Kidney epithelial cell (primary cell): ENCODE measurements around the gene LRCH1. TPM values are rescaled to one million over a fixed set of nuclear protein-coding genes. Genes with fewer than 3 reads are reported as not detected.

ENCODE experiments used
- DNase-seq: peaks from one replicate; pipeline ENCODE4 v3.0.0-alpha.2; 2010; ENCODE audit warnings: low read depth
- H3K27me3 ChIP-seq: 2 replicates; pipeline ENCODE4 v1.6.0; 2011; ENCODE audit warnings: low read length; ENCODE audit not compliant: control insufficient read depth, insufficient read depth
- H3K36me3 ChIP-seq: 2 replicates; pipeline ENCODE4 v1.5.1; 2011; ENCODE audit warnings: low read length; ENCODE audit not compliant: control insufficient read depth, insufficient read depth
- H3K4me3 ChIP-seq: 2 replicates; pipeline ENCODE4 v1.5.1; 2011; ENCODE audit warnings: low read depth, mild to moderate bottlenecking, control low read depth, low read length
- CTCF ChIP-seq: IDR thresholded peaks from 2 replicates; pipeline ENCODE4 v1.5.1; 2011; ENCODE audit warnings: mild to moderate bottlenecking, moderate library complexity, low read length, control low read depth, inconsistent platforms; ENCODE audit not compliant: insufficient read depth, poor library complexity, severe bottlenecking
- total RNA-seq: library from RNA; depleted of rRNA; stranded (reverse); fragments of >200 nt; gene quantifications from 2 replicates; pipeline ENCODE4 v1.2.3, GENCODE V29; 2015

Gene LRCH1
- total RNA-seq, 1 donor from 2014 or later = 14.0 TPM

- TF ChIP-seq CTCF = peak; percentile 38
- Histone ChIP-seq H3K4me3 (no peak overlapping the region), H3K27me3 (no peaks in the 10 kb centered on the region), H3K36me3 (no peaks in the 10 kb centered on the region)
- no peak for DNase-seq
These were observed 50.2 kb downstream of the LRCH1 start for GRCh38 chr13:46603165-46603603.

- TF ChIP-seq CTCF = no peak
- no peak for DNase-seq
- Histone ChIP-seq H3K4me3 (no peak overlapping the region), H3K27me3 (no peaks in the 10 kb centered on the region), H3K36me3 (no peaks in the 10 kb centered on the region)
These were observed 51.4 kb downstream of the LRCH1 start for GRCh38 chr13:46604226-46604990.

GRCh38 chr13:46605076-46605824, 52.3 kb downstream of the LRCH1 start:
- TF ChIP-seq CTCF = no peak
- DNase-seq = no peak
- Histone ChIP-seq H3K36me3 (no peaks in the 10 kb centered on the region), H3K27me3 (no peaks in the 10 kb centered on the region), H3K4me3 (no peak overlapping the region)

- no peak for DNase-seq
- no peak overlapping the region for H3K4me3 ChIP-seq
- H3K36me3 ChIP-seq = no peaks in the 10 kb centered on the region
- no peaks in the 10 kb centered on the region for H3K27me3 ChIP-seq
- TF ChIP-seq CTCF = no peak
These were observed 53.0 kb downstream of the LRCH1 start for GRCh38 chr13:46605825-46606554.

GRCh38 chr13:46606970-46607369, 54.0 kb downstream of the LRCH1 start:
- no peak for DNase-seq
- no peak for TF ChIP-seq CTCF
- H3K36me3 ChIP-seq = no peaks in the 10 kb centered on the region
- no peaks in the 10 kb centered on the region for H3K27me3 ChIP-seq
- H3K4me3 ChIP-seq = no peak overlapping the region
